ENCODE data around the gene BLOC1S3.

The BLOC1S3 gene

GRCh38 chr19:45145270-45146189 is 33.1 kb upstream of the BLOC1S3 start:
- no peak for DNase-seq (ENCODE audit: low read depth)
- no peak overlapping the region for H3K4me3 ChIP-seq (ENCODE audit: low read depth, low read length)
- TF ChIP-seq MYC (IDR thresholded peaks at IDR 0.05; ENCODE audit: low read depth, low read length) (no peak), CTCF (IDR thresholded peaks at IDR 0.05; ENCODE audit: low read depth, low read length) (no peak), POLR2A (IDR thresholded peaks at IDR 0.05; ENCODE audit: extremely low read depth, insufficient read length) (no peak), MAX (IDR thresholded peaks at IDR 0.05; ENCODE audit: low read depth, low read length) (no peak)

GRCh38 chr19:45146251-45146650 is 32.3 kb upstream of the BLOC1S3 start:
- H3K4me3 ChIP-seq (ENCODE audit: low read depth, low read length): no peak overlapping the region
- no peak for DNase-seq (ENCODE audit: low read depth)
- TF ChIP-seq MAX (IDR thresholded peaks at IDR 0.05; ENCODE audit: low read depth, low read length) (no peak), MYC (IDR thresholded peaks at IDR 0.05; ENCODE audit: low read depth, low read length) (no peak), POLR2A (IDR thresholded peaks at IDR 0.05; ENCODE audit: extremely low read depth, insufficient read length) (no peak), CTCF (IDR thresholded peaks at IDR 0.05; ENCODE audit: low read depth, low read length) (no peak)

- no peak for DNase-seq (ENCODE audit: low read depth)
- TF ChIP-seq CTCF (IDR thresholded peaks at IDR 0.05; ENCODE audit: low read depth, low read length) (no peak), MYC (IDR thresholded peaks at IDR 0.05; ENCODE audit: low read depth, low read length) (no peak), MAX (IDR thresholded peaks at IDR 0.05; ENCODE audit: low read depth, low read length) (no peak), POLR2A (IDR thresholded peaks at IDR 0.05; ENCODE audit: extremely low read depth, insufficient read length) (no peak)
- H3K4me3 ChIP-seq (ENCODE audit: low read depth, low read length): no peak overlapping the region
Measured at GRCh38 chr19:45146741-45147205, 31.8 kb upstream of the BLOC1S3 start.

- no peak for DNase-seq (ENCODE audit: low read depth)
- TF ChIP-seq MAX (IDR thresholded peaks at IDR 0.05; ENCODE audit: low read depth, low read length) (no peak), CTCF (IDR thresholded peaks at IDR 0.05; ENCODE audit: low read depth, low read length) (no peak)
Measured at GRCh38 chr19:45147835-45148676, 30.5 kb upstream of the BLOC1S3 start.

GRCh38 chr19:45149129-45149528 is 29.5 kb upstream of the BLOC1S3 start:
- no peak for DNase-seq (ENCODE audit: low read depth)
- H3K4me3 ChIP-seq (ENCODE audit: low read depth, low read length): no peak overlapping the region
- TF ChIP-seq MYC (IDR thresholded peaks at IDR 0.05; ENCODE audit: low read depth, low read length) (no peak), CTCF (IDR thresholded peaks at IDR 0.05; ENCODE audit: low read depth, low read length) (no peak), MAX (IDR thresholded peaks at IDR 0.05; ENCODE audit: low read depth, low read length) (no peak), POLR2A (IDR thresholded peaks at IDR 0.05; ENCODE audit: extremely low read depth, insufficient read length) (no peak)

More at GRCh38 chr19:45147835-45148676, 30.5 kb upstream of the BLOC1S3 start:
- H3K4me3 ChIP-seq (ENCODE audit: low read depth, low read length): no peak overlapping the region

All from NB4 (cell line).